Measurements from ENCODE around the gene HBS1L. TPM values are rescaled to one million over a fixed set of nuclear protein-coding genes. Genes with fewer than 3 reads are reported as not detected.

The HBS1L gene
- total RNA-seq, 1 experiment from 2014 or later: 78.6 TPM

- Histone ChIP-seq H3K4me3 (no peak overlapping the region), H3K9me3 (no peaks in the 10 kb centered on the region), H3K36me3 (no peaks in the 10 kb centered on the region; the same call in 1 of the 2 replicates), H3K27me3 (no peaks in the 10 kb centered on the region)
- no peak for DNase-seq
Measured at GRCh38 chr6:135022050-135022697, 32.4 kb downstream of the HBS1L start.

GRCh38 chr6:135021310-135022049 is 33.1 kb downstream of the HBS1L start:
- no peak overlapping the region for H3K4me3 ChIP-seq
- H3K9me3 ChIP-seq: no peaks in the 10 kb centered on the region
- no peak for DNase-seq
- H3K36me3 ChIP-seq: no peaks in the 10 kb centered on the region; the same call in 1 of the 2 replicates
- no peaks in the 10 kb centered on the region for H3K27me3 ChIP-seq

GRCh38 chr6:135018941-135019340 is 35.7 kb downstream of the HBS1L start:
- H3K36me3 ChIP-seq: no peaks in the 10 kb centered on the region; the same call in 1 of the 2 replicates
- H3K9me3 ChIP-seq: no peaks in the 10 kb centered on the region
- no peaks in the 10 kb centered on the region for H3K27me3 ChIP-seq
- DNase-seq: no peak
- no peak overlapping the region for H3K4me3 ChIP-seq

- DNase-seq: no peak
- Histone ChIP-seq H3K27me3 (no peaks in the 10 kb centered on the region), H3K4me3 (no peak overlapping the region), H3K9me3 (no peaks in the 10 kb centered on the region), H3K36me3 (no peaks in the 10 kb centered on the region; the same call in 1 of the 2 replicates)
Measured at GRCh38 chr6:135018052-135018451, 36.6 kb downstream of the HBS1L start.

GRCh38 chr6:135014353-135014832 is 40.2 kb downstream of the HBS1L start:
- no peaks in the 10 kb centered on the region for H3K9me3 ChIP-seq
- peaks cover 7% of the 10 kb centered on the region; the same call in 1 of the 2 replicates for H3K36me3 ChIP-seq
- no peaks in the 10 kb centered on the region for H3K27me3 ChIP-seq
- no peak for DNase-seq
- H3K4me3 ChIP-seq: no peak overlapping the region

GRCh38 chr6:135013211-135013610 is 41.4 kb downstream of the HBS1L start:
- Histone ChIP-seq H3K9me3 (no peaks in the 10 kb centered on the region), H3K36me3 (peaks cover 7% of the 10 kb centered on the region; the same call in 1 of the 2 replicates), H3K4me3 (no peak overlapping the region), H3K27me3 (no peaks in the 10 kb centered on the region)
- DNase-seq: no peak

- DNase-seq: no peak
- H3K4me3 ChIP-seq: no peak overlapping the region
- H3K36me3 ChIP-seq: peaks cover 7% of the 10 kb centered on the region; the same call in 1 of the 2 replicates
Measured at GRCh38 chr6:135012764-135013163, 41.9 kb downstream of the HBS1L start.

GRCh38 chr6:135012349-135012748 is 42.3 kb downstream of the HBS1L start:
- H3K36me3 ChIP-seq: peaks cover 7% of the 10 kb centered on the region; the same call in 1 of the 2 replicates
- no peaks in the 10 kb centered on the region for H3K9me3 ChIP-seq
- H3K27me3 ChIP-seq: no peaks in the 10 kb centered on the region
- DNase-seq: no peak
- no peak overlapping the region for H3K4me3 ChIP-seq

More at GRCh38 chr6:135012764-135013163, 41.9 kb downstream of the HBS1L start:
- Histone ChIP-seq H3K27me3 (no peaks in the 10 kb centered on the region), H3K9me3 (no peaks in the 10 kb centered on the region)

- no peaks in the 10 kb centered on the region for H3K27me3 ChIP-seq
- H3K36me3 ChIP-seq: peaks cover 7% of the 10 kb centered on the region; the same call in 1 of the 2 replicates
- no peak overlapping the region for H3K4me3 ChIP-seq
- DNase-seq: no peak
- no peaks in the 10 kb centered on the region for H3K9me3 ChIP-seq
Measured at GRCh38 chr6:135008941-135009290, 45.7 kb downstream of the HBS1L start.

- peaks cover 7% of the 10 kb centered on the region; the same call in 1 of the 2 replicates for H3K36me3 ChIP-seq
- H3K4me3 ChIP-seq: no peak overlapping the region
- H3K9me3 ChIP-seq: no peaks in the 10 kb centered on the region
- H3K27me3 ChIP-seq: no peaks in the 10 kb centered on the region
- DNase-seq: no peak
Measured at GRCh38 chr6:135008072-135008940, 46.3 kb downstream of the HBS1L start.

GRCh38 chr6:135006386-135006914 is 48.2 kb downstream of the HBS1L start:
- no peak for DNase-seq
- Histone ChIP-seq H3K4me3 (no peak overlapping the region), H3K27me3 (no peaks in the 10 kb centered on the region), H3K36me3 (peaks cover 12% of the 10 kb centered on the region; the same call in 1 of the 2 replicates), H3K9me3 (no peaks in the 10 kb centered on the region)

- H3K4me3 ChIP-seq: no peak overlapping the region
- no peaks in the 10 kb centered on the region for H3K27me3 ChIP-seq
- no peak for DNase-seq
- peaks cover 10% of the 10 kb centered on the region; the same call in 1 of the 2 replicates for H3K36me3 ChIP-seq
- no peaks in the 10 kb centered on the region for H3K9me3 ChIP-seq
Measured at GRCh38 chr6:135004399-135004798, 50.2 kb downstream of the HBS1L start.

- Histone ChIP-seq H3K9me3 (no peaks in the 10 kb centered on the region), H3K36me3 (peaks cover 10% of the 10 kb centered on the region; the same call in 1 of the 2 replicates), H3K27me3 (no peaks in the 10 kb centered on the region), H3K4me3 (no peak overlapping the region)
- DNase-seq: no peak
Measured at GRCh38 chr6:135002974-135003703, 51.5 kb downstream of the HBS1L start.

GRCh38 chr6:135002229-135002844 is 52.3 kb downstream of the HBS1L start:
- no peaks in the 10 kb centered on the region for H3K27me3 ChIP-seq
- no peak overlapping the region for H3K4me3 ChIP-seq
- no peaks in the 10 kb centered on the region for H3K9me3 ChIP-seq
- DNase-seq: no peak
- peaks cover 13% of the 10 kb centered on the region; the same call in 1 of the 2 replicates for H3K36me3 ChIP-seq

- Histone ChIP-seq H3K36me3 (peaks cover 33% of the 10 kb centered on the region), H3K9me3 (no peaks in the 10 kb centered on the region), H3K27me3 (no peaks in the 10 kb centered on the region), H3K4me3 (no peak overlapping the region)
- DNase-seq: no peak
Measured at GRCh38 chr6:134999107-134999506, 55.5 kb downstream of the HBS1L start.
